HG03354 (cell line): ENCODE measurements around the gene RIN3.

Experiments used
- ATAC-seq: cut with Tn5 transposase; IDR thresholded peaks from one replicate; pipeline ENCODE4 v1.9.1; 2021; ENCODE audit warnings: mild to moderate bottlenecking; ENCODE audit not compliant: unreplicated experiment, poor library complexity, severe bottlenecking

Gene RIN3

DNA sequence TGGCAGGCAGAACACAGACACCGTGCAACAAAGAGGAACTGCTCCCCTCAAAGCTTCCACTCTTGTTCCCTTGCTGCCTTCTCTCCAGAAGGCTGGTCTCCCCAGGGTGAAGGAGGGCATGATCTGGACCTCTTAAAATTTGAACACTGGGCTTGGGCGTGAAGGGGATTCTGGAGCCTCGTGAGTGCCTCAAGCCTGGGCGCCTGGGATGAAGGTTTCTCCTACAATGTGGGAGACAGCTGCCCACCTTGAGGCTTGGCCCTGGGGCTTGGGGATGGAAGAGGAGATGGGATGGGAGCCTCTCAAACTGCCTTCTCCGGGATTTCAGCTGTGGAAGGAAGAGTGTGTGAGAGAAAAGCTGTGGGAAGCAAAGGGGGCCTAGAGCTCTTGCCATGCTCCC, 7.8 kb upstream of the RIN3 start:
- no peak for ATAC-seq

GRCh38 chr14:92506231-92506630, 7.3 kb upstream of the RIN3 start:
- ATAC-seq: no peak

DNA sequence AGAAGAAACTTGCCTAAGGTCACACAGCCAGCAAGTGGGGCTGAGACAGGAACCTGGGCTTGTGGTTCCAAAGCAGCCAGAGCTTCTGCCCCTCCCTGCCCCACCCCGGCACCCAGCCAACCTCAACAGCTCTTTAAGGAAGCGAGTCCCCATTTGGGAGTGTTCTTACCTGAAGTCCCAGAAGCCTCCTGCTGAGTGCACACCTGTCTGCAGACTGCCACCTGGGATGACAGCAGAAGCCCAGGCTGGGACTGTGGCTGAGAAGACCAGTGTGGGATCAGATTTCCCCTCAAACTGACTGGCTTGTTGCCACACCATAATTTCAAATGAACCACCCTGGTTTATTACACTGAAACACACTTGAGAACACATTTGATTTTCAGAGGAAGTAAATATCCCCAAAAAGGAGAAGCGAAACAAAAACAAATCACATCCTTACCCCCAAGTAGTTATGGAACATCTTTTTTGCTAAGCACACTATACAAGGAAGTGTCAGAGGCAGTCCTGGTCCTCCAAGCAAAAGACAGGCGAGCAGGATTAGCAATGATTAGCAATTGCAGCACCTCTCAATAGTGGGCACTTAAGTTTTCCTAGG, 6.3 kb upstream of the RIN3 start:
- peak; percentile 65 for ATAC-seq

DNA sequence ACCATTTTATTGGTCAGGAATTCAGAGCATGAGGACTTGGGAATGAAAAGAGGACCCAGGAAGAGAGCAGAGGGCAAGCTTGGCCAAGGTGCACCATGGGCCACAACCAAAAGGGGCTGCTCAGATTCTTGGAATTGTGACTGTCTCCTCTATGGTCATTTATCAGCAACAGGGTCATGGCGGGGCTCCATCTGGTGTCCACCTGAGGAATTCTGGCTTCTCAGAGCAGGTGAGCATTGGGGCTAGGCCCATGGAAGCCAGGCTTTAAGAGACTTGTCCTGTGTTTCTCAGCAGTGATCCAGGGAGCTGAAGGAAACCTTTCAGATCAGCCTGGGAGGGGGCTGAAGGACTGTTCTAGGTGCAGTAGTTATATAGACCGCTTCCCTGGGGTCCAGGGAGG, 2.6 kb upstream of the RIN3 start:
- no peak for ATAC-seq

DNA sequence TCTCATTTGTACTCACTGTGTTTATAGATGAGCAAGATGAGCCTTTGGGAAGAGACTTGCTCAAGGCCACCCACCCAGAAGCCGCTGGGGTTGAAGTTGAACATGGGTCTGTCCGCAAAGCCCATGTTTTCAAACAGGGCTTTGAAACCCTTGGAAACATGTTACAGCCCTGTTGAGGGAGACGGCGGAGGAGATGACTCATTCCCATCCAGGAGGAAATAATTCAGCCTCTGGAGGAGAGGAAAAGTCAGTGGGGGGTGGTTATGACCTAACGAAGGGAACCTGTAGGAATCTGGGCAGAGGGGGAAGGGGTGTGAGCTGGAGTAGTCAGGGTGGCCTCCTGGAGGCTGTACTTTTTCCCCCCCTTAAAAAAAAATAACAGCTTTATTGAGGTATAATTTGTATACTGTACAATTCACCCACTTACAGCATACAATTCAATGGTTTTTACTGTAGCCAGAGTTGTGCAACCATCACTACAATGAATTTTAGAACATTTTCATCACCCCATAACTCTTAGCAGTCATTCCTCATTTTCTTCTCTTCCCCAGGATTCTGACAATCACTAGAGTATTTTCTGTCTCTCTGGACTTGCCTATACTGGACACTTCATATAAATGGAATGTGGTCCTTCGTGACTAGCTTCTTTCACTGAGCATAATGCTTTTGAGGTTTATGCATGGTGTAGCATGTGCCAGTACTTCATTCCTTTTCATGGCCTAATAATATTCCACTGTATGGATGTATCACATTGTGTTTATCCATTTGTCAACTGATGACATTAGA, 1.9 kb upstream of the RIN3 start:
- no peak for ATAC-seq

DNA sequence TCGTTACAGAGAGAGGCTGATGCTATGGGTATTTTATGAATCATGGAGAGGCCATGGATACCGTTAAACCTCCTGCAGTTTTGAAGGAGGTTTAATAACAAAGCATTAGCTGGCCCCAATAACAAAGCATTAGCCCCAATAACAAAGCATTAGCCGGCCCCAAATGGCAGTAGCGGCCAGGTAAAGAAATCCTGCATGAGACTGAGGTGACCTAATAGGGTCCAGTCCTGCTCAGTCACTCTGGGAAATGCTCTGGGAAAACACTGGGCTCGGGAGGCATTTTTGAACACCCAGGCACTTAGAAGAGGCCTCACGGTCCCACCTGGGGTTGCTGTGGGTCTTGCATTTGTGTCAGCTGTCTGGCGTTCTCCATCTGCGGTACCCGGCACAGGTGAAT, 776 bp upstream of the RIN3 start:
- ATAC-seq: no peak

- ATAC-seq: peak; percentile 40
Measured at GRCh38 chr14:92513966-92514843, 624 bp downstream of the RIN3 start.

DNA sequence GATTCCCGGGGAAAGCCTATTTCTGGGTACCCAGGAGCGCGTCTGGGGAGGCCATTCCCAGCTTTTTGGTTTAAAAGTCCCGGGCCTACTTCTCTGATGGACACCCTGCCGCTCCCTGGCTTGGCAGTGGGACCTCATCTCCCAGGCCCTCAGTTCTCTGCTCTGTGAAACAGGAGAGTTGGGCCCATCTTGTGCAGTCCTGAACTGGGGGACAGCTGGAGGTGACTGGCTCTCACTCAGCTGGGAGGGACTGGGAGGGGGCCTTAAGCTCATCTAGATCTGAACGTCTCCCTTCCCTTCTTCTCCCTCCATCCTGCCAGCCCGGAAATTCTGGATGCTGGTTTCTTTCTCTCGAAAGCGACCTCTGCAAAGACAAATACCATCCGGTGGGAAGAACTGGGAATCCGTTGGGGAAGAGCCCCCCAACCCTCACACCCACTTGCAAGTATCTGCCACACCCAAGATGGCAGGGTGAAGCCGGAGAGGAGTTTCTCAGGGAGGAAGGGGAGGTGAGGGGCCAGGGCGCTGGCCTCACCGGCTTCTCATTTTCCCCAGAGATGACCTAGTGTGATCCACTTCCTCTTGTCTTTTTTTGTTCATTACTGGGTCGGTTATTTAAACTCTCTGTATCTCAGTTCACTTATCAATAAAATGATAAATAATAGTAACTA, 1.4 kb downstream of the RIN3 start:
- no peak for ATAC-seq

DNA sequence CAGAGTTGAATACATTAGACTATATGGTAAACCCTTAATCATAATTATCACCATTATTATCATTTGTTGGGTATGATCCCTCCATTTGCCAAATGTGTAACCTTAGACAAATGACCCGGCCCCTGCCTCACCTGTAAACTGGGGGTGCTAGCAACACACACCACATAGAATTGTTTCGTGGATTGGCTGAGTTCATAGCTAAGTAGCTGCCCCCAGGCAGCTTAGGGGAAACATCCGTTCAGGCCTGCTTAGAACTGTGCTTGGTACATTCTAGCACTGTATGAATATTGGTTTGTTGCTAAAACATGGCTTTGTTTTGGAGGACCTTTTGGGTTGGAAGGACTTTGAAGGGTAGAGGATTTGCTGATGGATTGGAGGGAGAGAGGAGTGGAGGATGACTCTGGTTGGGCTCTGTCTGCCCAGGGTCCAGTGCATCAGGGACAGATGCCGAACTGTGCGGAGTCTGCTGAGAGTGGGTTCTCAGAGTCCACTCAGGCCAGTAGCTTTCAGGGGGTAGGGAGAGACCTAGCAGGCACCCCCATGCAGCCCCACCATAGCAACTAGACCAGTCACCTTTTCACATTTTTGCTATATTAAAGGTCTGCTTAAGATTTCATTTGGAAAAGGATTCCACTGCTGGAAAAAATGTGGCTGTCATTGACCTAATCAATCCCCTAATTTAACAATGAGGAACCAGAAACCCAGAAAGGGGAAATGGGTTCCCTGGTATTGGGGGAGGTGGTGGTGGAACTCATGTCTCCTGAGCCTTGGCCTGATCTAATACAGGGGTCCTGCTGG, 2.2 kb downstream of the RIN3 start:
- ATAC-seq: no peak

GRCh38 chr14:92516344-92516965, 2.9 kb downstream of the RIN3 start:
- no peak for ATAC-seq

DNA sequence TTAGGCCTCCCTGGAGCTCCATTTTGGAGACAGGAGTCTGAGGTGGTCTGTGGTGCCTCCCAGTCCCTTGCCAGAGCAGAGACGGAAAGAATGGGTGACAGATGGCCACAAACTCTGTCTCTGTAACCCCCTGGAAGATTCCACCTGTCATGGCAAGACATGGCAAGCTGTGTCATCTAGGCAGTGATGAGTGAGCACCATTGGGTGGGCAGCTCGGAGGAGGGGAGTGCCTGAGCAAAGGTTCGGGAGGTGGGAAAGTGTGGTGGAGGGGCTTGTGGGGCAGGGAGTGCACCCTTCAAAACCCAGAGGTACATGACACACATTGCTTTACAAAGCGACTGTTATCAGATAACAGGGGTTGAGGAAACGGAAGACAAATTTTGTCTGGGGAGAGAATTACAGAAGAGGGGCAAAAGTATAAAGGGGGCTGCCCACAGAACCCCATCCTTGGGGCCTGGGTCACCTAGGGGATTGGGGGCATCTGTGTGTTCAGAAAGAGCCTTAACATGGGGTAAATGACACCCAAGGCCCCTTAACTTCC, 3.5 kb downstream of the RIN3 start:
- no peak for ATAC-seq

GRCh38 chr14:92517761-92518160, 4.2 kb downstream of the RIN3 start:
- ATAC-seq: no peak

DNA sequence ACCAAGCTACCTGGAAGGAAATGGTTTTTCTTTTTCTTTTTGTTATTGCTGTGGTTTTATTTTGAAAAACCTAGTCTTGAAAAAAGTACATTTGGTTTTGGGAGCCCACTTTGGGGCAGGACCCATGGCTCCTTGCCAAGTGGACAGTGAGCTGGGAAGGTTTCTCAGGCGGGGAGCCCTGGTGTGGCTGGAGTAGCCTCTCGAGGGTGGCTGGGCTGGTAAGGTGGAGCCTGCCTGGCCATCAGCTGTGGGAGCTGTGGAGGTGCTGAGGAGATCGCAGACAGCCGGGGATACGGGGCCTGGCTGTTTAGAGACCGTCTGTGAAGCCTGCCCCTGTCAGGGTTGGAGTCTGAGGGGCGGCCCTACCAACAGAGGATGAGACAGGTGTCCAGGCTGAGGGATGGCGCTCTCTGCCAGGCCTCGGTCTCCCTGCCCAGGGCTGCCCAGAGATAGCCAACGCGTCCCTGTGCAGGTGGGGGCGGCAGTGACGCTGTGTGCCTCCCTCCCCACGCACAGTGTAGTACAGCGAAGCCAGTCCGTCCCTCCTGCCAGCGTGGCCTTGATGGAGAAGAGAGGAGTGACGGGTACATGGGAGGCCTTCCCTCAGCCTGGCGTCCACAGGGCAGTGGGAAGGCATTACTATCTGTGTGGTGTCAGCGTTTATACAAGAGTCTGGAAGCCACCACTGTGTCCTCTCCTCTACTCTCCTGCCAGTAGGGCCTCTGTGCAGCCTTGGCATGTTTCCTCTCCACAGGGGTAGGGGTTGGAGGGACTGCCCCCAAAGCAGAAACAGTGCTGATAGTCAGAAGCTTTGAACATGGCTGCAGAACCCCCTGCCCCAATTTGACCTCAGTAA, 5.9 kb downstream of the RIN3 start:
- ATAC-seq: no peak

GRCh38 chr14:92520102-92521057, 6.8 kb downstream of the RIN3 start:
- ATAC-seq: peak; percentile 46

- ATAC-seq: no peak
Measured at GRCh38 chr14:92521058-92521415, 7.5 kb downstream of the RIN3 start.

GRCh38 chr14:92523752-92524151, 10.2 kb downstream of the RIN3 start:
- no peak for ATAC-seq
